Breast epithelium (tissue), 3 donors: ENCODE results near the gene MTMR8.

ENCODE experiments used
- CTCF ChIP-seq, 3 donors: fragments of 450-650 bp; IDR thresholded peaks; one replicate each; pipeline ENCODE4 v1.5.1; 2016 to 2017; ENCODE audit warnings: antibody characterized with exemption in 3 of 3, mild to moderate bottlenecking in 3 of 3, moderate library complexity in 3 of 3
- POLR2A ChIP-seq: fragments of 450-650 bp; IDR thresholded peaks from one replicate; pipeline ENCODE4 v1.6.1; 2016; ENCODE audit warnings: antibody characterized with exemption, mild to moderate bottlenecking, moderate library complexity
- POLR2AphosphoS5 ChIP-seq, 3 donors: sonication (generic); formaldehyde crosslinking; IDR thresholded peaks; one replicate each; pipeline ENCODE4 v1.6.1; 2017; ENCODE audit warnings: antibody characterized with exemption in 3 of 3

- no peak for TF ChIP-seq POLR2A
- TF ChIP-seq CTCF (IDR thresholded peaks at IDR 0.05): no peak
- no peak for TF ChIP-seq POLR2AphosphoS5 (IDR thresholded peaks at IDR 0.05)
Measured at GRCh38 chrX:64230123-64230970, 164.9 kb downstream of the MTMR8 start, which contains the start of gene ASB12.
